H4 (cell line): ENCODE results near the gene COX15. TPM values are rescaled to one million over a fixed set of nuclear protein-coding genes. Genes with fewer than 3 reads are reported as not detected.
"Not testable (repeated sequence)": the region's sequence is repeated elsewhere in the genome, so short reads cannot be mapped to it uniquely, and the experiment has no call there.

ENCODE experiments used
- DNase-seq: peaks from one replicate; pipeline ENCODE4 v3.0.0-alpha.2; 2015; ENCODE audit warnings: low spot score
- total RNA-seq: library from RNA; depleted of rRNA; stranded (reverse); fragments of >200 nt; shearing (Covaris generic); gene quantifications from 2 replicates; pipeline ENCODE4 v1.2.3, GENCODE V29; 2014; rRNA removed

Gene COX15
- total RNA-seq, result 46.6 and 48.8 TPM in 2 replicates

DNA sequence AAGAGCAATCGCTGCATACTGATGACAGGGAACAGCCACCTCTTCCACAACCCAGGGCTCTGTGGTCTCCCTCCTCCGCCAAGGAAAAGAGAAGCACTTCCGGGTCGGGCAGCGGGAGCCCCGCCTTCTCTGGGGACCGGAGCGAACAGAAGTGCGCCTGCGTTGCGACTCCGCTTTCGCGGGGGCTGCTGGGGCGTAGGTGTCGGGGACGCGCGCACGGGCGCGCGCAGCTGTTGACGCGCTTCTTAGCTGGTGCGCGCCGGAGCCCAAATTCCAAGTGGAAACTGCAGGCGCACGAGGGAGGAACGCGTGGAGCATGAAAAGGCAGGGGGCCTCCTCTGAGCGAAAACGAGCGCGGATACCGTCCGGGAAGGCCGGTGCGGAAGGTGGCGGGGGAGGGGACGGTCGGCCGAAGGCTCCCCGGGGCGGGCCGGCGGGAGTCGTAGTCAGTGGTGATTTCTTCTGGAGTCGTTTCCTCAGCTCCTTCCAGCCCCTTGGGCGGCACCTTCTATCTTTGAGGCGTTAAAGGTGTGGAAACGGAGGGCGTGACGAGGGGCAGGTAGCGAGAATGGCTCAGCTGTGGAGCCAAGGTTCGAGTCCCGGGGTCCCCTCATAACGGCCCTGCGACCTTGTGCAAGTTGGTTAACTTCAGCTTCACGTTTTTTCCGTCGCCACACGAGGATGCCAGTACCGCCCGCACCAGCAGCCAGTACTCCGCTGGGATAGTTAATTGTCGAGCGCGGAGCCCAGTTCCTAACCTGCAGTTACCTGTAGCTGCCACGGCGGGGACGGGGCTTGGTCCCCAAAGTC, at the start of gene COX15, which contains the start of gene CUTC:
Gene COX15, minus strand, starts transcription at position 95 of the 810 bp plus-strand sequence. Its CDS starts 78 bp downstream, at position 17.
Gene CUTC, plus strand, starts transcription at position 202 of the 810 bp plus-strand sequence. Its CDS starts 115 bp downstream, at position 317.
- DNase-seq, result peak; percentile 92

DNA sequence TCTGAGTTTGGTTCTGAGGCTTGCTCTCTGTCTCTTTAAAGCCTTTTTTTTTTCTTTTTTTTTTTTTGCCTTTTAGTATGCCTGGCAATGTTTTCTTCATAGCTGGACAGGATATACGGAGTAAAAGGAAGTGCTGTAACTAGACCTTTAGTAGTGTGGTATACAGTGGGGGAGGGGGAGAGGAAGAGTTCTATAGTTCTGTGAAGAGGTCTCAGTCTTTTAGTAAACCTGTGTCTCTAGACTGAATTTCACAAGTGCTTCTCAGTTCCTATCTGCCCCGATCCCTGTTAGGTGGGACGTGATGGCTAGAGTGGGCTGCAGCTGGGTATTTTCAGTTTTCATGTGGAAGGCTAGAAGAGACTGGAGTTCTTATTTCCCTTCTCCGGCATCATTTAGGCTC, 47.4 kb upstream of the COX15 start:
- peak; percentile 92 for DNase-seq

DNA sequence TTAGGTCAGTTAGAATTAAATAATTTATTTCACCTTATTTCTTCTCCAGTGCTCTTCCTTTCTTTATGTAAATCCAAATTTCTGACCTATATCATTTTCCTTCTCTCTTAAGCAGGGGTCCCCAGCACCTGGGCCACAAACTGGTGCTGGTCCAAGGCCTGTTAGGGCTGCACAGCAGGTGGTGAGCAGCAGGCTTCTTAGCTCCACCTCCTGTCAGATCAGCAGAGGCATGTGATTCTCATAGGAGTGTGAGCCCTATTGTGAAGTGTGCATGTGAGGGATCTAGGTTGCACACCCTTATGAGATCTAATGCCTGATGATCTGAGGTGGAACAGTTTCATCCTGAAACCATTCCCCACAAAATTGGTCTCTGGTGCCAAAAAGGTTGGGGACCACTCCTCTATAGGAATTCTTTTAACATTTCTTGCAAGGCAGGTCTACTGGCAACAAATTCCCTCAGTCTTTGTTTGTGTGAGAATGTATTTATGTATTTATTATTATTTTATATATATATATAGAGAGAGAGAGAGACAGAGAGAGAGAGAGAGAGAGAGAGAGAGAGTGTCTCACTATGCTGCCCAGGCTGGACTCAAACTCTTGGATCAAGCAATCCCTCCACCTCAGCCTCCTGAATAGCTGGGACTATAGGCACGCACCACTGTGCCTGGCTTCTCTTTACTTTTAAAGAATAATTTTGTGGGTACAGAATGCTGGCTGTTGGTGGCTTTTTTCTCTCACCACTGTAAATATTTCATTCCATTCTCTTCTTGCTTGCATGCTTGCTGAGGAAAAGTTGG, 46.2 kb upstream of the COX15 start:
- peak; percentile 44 for DNase-seq

DNA sequence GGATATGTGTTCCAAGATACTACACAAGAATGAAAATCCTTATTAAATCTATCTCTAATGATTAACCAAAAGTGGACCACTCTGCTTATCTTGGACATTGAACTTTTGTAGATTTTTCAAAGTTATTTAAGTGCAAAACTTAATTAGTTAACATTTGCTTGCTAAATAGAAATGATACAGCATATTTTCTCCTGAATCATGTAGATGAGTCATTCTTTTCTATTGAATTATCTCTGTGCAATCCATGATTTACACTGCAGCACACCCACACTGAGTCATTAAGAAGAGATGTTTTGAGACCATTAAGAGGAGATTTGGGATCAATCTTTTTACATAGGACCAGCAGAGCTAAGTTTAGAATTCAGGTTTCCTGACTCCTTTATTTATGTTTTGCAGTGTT, 43.9 kb upstream of the COX15 start:
- peak; percentile 78 for DNase-seq

DNA sequence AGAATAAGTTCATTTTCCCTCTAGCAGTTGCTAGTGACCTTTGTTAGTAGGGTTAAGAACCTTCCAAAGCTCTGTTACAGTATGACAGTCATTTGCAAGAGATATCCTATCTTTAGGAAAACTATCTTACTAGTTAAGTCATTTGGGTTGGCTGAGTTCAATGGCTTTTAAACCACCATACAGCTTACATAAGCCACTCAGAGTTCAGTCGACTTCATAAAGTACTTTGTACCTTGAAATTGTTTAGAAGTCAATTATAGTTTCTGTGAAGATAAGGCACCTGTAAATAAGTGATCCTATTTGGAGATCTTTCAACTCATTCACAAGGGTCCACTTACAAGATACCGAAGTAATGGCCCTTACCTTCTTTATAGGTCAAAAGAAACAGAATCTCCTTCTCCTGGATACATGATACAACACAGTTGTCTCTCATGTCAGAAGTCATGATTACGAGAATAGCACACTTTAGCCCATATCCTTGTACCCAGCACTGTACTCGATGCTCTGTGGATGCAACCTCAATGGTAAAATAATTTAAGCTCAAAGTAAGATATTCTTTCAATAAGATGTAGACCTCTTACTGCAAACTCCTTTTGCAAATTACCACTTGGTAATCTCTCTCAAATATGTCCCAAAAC, 38.6 kb upstream of the COX15 start:
- DNase-seq, result no peak

DNA sequence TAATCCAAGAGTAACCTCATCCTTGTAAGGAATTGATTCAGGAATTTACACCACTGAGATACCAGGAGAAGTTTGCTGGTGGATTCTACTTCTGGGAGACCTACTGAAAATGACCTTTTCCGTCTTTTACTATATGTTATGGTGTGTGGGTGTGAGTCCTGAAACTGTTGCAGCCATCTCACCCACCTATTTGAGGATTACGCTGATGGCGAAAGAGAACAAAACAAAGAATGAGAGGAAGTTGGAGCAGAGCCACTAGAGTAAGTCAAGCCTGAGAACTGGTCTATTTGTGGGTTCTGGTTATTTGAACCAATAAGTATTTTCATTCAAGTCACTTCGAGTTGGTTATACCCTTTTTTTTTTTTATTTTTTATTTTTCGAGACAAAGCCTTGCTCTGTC, 37.8 kb upstream of the COX15 start:
- DNase-seq, result no peak

DNA sequence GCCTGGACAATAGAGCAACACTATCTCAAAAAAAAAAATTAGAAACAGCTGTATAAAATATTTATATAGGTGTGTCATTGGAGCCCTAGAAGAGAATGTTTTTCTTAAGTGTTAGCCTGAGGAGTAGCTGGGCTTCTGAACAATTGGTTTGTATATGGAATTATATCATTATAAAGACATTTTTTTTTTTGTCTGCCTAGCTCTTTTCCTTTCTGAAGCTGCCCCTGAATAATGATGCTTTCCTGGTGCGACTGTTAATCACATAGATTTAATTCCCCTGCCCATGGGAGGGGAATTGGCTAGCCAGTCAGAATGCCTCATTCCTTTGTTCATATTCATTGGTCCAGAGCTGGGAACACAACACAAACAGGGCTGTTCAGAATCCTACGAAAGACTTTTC, 36.6 kb upstream of the COX15 start:
- DNase-seq, result no peak

DNA sequence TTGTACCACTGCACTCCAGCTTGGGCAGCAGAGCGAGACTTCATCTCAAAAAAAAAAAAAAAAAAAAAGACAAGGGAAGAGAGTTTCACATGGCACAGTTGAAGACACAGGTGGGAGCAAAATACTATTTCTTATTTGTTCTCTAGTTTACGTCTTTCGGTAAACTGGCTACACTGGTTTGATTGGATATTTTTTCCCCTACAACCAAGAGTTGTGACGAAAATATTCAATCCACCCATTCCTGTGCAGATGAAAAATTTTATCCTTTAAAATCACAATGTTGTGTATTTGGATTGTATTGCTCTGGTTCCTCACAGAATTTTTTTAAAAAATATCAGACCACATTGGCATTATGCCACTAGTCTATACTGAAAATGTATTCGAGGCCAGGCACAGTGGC, 36.0 kb upstream of the COX15 start:
- no peak for DNase-seq

DNA sequence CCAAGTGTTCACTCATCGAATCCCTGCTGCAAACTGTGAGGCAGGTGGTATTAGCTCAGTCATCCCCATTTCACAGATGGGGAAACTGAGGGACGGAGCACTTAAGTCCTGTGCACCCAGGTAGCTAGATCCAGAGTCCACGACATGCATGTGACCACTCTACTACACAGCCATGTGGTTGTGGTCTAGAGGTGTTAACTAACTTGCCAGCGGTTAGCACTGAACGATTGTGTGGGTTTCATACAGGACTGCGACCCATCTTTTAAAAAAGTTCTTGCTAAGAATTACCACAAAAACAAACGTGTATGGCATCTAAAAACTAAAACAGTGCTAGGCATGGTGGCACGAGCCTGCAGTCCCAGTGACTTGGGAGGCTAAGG, 34.4 kb upstream of the COX15 start:
- DNase-seq, result no peak

DNA sequence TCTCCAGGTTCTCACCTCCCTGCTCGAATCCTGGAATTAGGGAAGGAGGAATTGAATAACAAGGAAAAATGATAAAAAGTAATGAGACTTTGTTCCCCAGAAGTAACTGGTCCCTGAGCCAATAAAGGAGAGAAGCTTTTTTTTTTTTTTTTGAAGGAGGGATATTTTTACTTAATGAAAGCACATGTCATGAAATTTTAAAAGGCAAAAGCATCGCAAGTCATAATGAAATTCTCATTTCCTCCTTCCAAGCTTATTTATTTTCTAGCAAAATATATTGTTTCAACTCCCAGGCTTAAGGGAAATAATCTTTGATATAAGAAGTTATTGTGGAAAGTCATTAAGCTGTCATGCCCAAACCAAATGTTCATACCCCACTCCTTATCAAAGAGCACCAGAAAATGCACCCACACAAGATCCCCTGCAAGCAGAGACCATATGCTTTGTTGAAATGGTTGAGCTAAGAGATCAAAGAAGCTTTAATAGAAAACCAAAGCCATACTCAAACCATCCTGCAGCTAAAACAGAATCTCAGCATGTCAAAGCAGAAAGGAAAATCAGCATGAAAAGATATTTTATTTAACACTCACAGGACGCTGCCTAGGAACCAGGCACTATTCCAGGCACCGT, 33.9 kb upstream of the COX15 start:
- DNase-seq, result no peak

DNA sequence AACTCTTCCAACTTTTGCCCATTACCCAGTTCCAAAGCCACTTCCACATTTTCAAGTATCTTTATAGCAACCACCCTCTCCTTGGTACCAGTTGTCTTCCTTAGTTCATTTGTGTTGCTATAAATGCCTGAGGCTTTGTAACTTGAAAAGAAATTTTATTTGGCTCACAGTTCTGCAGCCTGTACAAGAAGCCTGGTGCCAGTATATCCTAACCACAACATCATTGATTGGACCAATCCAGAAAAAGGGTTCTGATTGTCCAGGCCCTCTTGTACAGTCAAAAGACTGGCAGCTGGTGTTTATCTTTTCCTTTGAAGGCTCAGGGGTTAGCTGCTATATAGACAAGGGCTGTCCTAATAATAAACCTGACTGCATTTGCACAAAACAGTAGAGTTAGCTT, 29.4 kb upstream of the COX15 start:
- DNase-seq, result no peak

DNA sequence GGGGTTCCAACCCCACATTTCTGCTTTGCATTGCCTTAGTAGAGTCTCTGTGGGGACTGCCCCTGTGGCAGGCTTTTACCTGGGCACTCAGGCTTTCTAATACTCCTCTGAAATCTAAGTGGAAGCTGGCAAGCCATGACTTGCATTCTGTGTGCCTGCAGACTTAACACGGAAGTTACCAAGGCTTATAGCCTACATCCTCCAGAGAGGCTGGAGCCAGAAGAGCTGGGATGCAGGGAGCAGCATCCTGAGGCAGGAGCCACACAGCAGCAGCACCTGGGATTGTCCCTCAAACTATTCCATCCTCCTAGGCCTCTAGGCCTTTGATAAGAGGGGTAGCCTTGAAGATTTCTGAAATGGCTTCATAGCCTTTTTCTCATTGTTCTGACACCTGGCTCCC, 28.4 kb upstream of the COX15 start:
- no peak for DNase-seq

DNA sequence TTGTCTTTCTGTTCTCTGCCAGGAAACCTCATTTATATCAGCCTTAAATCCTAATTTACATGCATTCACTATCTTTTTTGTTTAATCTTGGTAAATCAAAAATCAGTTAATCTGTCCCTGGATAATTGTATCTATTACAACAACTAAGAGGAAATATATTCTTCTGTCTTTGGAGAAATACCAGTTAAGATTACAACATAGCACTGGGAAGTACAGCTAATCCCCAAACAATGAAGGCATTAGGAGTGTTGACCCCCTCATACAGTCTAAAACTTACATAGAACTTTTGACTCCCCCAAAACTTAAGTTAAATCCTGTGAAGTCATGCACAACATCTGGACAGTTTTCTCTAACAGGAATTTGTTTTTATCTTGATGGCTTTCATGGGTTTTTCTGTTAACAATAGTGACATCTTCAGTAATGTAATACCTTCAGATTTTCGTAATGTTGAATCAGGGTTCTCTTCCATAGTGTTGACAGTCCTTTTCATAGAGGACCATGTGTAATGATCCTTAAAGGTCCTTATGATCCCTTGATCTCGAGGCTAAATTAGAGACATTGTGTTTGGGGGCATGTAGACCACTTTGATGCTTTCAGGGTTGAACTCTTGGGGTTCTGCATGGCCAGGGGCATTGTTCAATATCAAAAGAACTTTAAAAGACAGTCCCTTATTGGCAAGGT, 26.4 kb upstream of the COX15 start:
- DNase-seq, result no peak

DNA sequence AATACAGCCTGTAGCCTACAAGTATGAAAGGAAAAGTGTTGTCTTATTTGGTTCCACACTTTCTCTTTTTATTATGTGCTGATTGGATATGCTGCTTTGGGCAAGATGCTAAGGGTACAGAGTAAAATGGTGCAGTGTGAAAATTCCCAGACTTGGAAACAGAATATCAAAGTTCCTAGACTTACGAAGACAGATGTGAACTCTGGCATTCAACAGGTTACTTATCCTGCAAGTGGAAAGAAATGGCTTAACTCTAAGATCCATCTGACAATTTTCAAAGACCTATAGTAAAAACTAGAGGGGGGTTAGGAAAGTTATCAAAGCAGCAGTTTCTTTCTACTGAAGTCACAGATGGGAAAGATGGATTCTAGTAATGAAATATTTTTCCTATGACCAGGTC, 24.2 kb upstream of the COX15 start:
- DNase-seq, result no peak

DNA sequence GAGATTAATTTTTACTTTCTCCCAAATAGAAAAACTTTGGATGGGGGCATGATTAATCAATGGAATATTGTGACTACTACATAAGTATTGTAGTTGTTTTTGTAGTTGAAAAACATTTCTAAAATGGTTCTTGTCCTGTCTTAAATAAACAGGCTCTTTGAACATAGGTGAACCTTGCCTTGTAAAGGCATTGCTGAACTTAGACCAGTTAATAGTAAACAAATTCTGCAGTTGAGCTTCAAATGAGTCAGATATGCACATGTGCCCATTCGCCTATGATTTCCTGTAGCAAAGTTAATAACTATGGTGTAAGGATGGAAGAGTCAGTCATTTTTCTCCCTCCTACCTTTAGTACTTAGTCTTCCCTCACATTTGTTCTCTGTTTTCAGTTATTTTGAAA, 22.7 kb upstream of the COX15 start:
- no peak for DNase-seq

DNA sequence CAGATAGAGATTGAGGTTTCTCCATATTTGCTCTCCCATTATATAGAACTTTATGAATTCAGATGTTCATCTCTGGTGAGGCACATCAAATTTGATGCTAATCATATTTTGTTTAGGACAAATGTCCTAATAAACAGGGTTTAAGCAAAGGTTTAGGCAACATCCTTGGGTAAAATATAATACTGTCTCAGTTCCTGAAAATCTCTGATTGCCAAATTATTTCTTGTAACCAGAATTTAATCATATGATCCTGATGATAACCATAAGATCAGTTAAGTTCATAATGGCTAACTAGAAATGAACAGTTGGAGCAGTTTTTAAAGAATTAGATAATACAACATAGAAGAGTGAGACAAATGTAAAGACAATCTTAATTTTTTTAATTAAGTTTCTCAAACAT, 18.7 kb upstream of the COX15 start:
- DNase-seq, result no peak

DNA sequence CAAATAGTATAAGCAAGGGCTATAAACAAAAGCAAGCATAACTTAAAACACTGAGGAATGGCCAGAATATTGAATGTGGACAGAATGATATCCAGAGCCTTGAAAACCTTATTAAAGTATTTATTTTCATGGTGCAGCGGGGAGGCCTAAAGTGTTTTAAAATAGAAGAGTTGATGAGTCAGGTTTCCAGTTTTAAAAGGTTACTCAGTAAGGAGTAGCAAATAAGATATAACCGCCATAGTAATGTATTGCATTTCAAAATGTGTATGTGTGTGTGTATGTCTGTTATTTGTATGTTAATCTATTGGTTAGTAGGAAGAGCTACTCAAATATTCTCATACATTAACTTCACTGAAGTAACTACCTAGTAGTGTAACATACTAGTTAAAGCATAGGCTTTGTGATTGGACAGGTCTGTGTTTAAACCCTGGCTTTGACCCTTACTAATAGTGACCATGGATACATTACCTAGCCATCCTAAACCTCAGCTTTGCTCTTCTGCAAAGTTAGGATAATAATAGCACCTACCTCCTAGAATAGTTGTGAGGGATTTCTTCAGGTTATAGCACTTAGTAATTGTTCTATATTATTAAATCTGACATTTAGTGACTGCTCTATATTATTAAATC, 17.0 kb upstream of the COX15 start:
- DNase-seq, result no peak

DNA sequence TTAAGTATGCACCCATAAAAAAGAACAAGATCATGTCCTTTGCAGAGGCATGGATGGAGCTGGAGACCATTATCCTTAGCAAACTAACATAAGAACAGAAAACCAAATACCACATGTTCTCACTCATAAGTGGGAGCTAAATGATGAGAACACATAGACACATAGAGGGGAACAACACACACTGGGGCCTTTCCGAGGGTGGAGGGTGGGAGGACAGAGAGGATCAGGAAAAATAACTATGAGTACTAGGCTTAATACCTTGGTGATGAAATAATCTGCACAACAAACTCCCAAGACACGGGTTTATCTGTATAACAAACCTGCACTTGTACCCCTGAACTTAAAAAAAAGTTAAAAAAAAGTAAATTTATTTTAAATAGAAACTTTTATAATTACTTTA, 14.2 kb upstream of the COX15 start:
- DNase-seq, result not testable (repeated sequence)

DNA sequence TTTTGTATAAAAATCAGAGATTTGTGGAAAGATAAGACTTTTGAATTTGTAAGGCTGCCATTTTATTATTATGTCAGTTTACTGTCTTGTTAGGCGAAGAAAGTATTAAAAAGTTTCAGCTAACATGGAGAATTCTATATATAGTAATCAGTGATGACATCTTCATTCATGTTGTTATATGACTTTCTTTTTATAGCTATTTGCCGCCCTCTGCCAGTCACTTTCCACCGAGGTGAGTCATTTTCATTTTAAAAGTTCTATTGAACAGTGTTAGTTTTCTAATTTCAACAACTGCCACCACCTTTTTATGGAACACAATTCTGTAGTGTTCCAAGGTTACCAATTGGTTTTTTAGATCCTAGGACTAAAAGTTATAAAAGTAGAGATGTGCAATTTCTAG, 11.9 kb upstream of the COX15 start:
- no peak for DNase-seq

DNA sequence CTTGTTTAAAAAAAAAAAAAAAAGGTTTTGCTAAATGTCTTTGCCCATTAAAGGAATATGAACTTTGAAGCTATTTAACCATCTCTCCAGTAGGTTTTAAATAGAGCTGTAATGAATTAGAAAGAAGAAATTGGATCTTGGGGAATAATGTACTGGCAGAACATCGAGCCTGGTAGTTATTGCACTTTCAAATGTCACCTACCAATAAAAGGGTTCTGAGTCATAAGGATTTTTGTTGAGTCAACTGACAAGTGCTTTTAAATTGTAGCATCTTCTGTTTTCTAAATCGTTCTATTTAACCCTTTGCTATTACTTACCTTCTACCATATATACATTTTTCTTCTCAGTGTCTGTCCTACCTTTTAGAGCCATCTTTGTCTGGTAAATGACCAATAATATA, 10.8 kb upstream of the COX15 start:
- no peak for DNase-seq

DNA sequence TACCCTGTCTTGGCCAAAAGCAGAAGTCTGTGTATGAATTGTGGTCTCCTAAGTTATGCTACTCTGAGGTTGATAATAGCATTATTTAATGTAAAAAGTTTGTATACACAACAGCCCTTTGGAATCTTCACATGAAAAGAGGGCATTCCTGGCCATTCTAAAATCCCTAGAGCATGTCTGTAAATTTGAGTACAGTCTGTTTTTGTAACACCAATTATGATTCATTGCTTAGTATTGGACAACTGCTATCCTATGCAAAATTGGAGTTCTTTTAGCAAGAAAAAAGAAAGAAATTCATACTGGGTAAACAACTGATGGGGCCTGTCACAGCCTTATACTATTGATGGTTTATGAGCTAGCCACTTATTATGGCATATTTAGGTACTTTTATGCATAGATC, 10.3 kb upstream of the COX15 start:
- no peak for DNase-seq
